HepG2 (cell line): ENCODE data around the gene SBNO2. TPM values are rescaled to one million over a fixed set of nuclear protein-coding genes. Genes with fewer than 3 reads are reported as not detected.

ENCODE experiments used
- CC2D1A ChIP-seq: sonication (generic); formaldehyde crosslinking; IDR thresholded peaks from 2 replicates; pipeline ENCODE4 v1.8.1; 2023; ENCODE audit warnings: mild to moderate bottlenecking, missing genetic modification reagents
- NR2F2 ChIP-seq: IDR thresholded peaks from 2 replicates; pipeline ENCODE4 v1.6.1; 2012; ENCODE audit warnings: low read depth, inconsistent platforms, borderline replicate concordance
- RELA ChIP-seq: sonication (generic); formaldehyde crosslinking; IDR thresholded peaks from 2 replicates; pipeline ENCODE4 v1.4.0; 2020; ENCODE audit warnings: missing genetic modification reagents
- ZFP36 ChIP-seq: fragments of 150-350 bp; IDR thresholded peaks from 2 replicates; pipeline ENCODE4 v1.6.1; 2018; ENCODE audit warnings: borderline replicate concordance, low read length, low read depth; ENCODE audit not compliant: partially characterized antibody
- ZFP82 ChIP-seq: sonication (generic); formaldehyde crosslinking; IDR thresholded peaks from 2 replicates; pipeline ENCODE4 v1.5.1; 2020; ENCODE audit warnings: mild to moderate bottlenecking, missing genetic modification reagents, borderline replicate concordance
- ZNF44 ChIP-seq: sonication (generic); formaldehyde crosslinking; IDR thresholded peaks from 2 replicates; pipeline ENCODE4 v1.5.1; 2020; ENCODE audit warnings: mild to moderate bottlenecking, missing genetic modification reagents
- ZNF468 ChIP-seq: sonication (generic); formaldehyde crosslinking; IDR thresholded peaks from 2 replicates; pipeline ENCODE4 v1.8.0; 2022; ENCODE audit warnings: mild to moderate bottlenecking, moderate library complexity, missing genetic modification reagents
- ZSCAN31 ChIP-seq: sonication (generic); formaldehyde crosslinking; IDR thresholded peaks from 2 replicates; pipeline ENCODE4 v1.5.0; 2020; ENCODE audit warnings: low read depth, mild to moderate bottlenecking, missing genetic modification reagents
- polyA plus RNA-seq, 8 experiments: library from polyadenylated mRNA; depleted of rRNA in 3 of 8; stranded (reverse) in 7 of 8; unstranded in 1 of 8; fragments of >200 nt; fragmentation: Illumina TruSeq in 4 of 8; extraction: Trizol in 4 of 8; gene quantifications; 2 replicates each; pipeline versions ENCODE4 v1.2.1 to v1.2.3, GENCODE V29; 2011 to 2016; ENCODE audit warnings: low read depth in 4 of 8, missing spikeins in 1 of 8, mixed read lengths in 1 of 8; ENCODE audit not compliant: insufficient read depth in 1 of 8
- total RNA-seq, 5 experiments: library from RNA; depleted of rRNA; stranded (reverse); fragments of >200 nt; fragmentation: Illumina TruSeq; extraction: Trizol; gene quantifications; 2 replicates each; pipeline ENCODE4 v1.2.3, GENCODE V29; 2016; ENCODE audit warnings: low read depth in 1 of 5
- TF ChIP-seq, protein P1 (sequence below): sonication (generic); formaldehyde crosslinking; IDR thresholded peaks from 2 replicates; pipeline ENCODE4 v1.4.0; 2020; ENCODE audit warnings: missing genetic modification reagents
- TF ChIP-seq, protein P2 (sequence below): sonication (generic); formaldehyde crosslinking; IDR thresholded peaks from 2 replicates; pipeline ENCODE4 v1.8.0; 2022; ENCODE audit warnings: mild to moderate bottlenecking, missing genetic modification reagents, moderate library complexity
- TF ChIP-seq, protein P3 (sequence below): sonication (generic); formaldehyde crosslinking; IDR thresholded peaks from 2 replicates; pipeline ENCODE4 v1.4.0; 2020; ENCODE audit warnings: missing genetic modification reagents, mild to moderate bottlenecking, borderline replicate concordance
- TF ChIP-seq, protein P4 (sequence below): sonication (generic); formaldehyde crosslinking; IDR thresholded peaks from 2 replicates; pipeline ENCODE4 v1.4.0; 2020; ENCODE audit warnings: mild to moderate bottlenecking, missing genetic modification reagents
- TF ChIP-seq, protein P5 (sequence below): sonication (generic); formaldehyde crosslinking; IDR thresholded peaks from 2 replicates; pipeline ENCODE4 v1.4.0; 2020; ENCODE audit warnings: mild to moderate bottlenecking, low read depth, missing genetic modification reagents
- TF ChIP-seq, protein P6 (sequence below): sonication (generic); formaldehyde crosslinking; IDR thresholded peaks from 2 replicates; pipeline ENCODE4 v1.4.0; 2020; ENCODE audit warnings: missing genetic modification reagents
- TF ChIP-seq, protein P7 (sequence below): sonication (generic); formaldehyde crosslinking; IDR thresholded peaks from 2 replicates; pipeline ENCODE4 v1.5.1; 2020; ENCODE audit warnings: missing genetic modification reagents, mild to moderate bottlenecking, borderline replicate concordance

Gene SBNO2
- total and polyA plus RNA-seq, 2 of the 13 experiments (the other 11 are each of a cell fraction or from before 2014, with no cell fraction given): 8.6 to 10.4 TPM

DNA sequence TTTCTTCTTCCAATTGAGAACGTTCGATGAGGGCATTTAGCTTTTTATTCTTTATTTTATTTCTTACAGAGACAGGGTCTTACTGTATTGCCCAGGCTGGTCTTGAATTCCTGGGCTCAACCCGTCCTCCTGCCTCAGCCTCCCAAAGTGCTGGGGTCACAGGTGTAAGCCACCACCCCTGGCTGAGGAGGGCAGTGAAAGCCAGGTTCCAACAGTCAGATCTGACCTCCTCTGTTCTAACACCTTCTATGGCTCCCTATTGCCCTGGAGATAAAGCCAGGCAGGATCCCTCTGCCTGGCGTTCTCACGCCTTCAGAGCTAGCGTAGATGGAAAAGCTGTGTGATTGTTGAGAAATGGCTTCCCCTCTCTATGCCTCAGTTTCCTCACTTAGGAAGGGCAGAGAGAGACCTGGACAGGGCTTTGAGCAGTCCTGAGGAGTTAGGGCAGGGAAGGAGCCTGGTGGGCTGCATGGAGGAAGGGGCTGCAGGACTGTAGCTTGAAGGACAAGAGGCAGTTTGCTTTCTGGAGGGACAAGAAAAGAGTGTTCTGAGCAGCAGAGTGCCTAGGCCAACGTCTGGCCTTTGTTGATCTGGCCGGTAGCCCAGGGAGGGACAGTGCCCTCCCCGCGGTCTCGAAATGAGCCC, 101.6 kb downstream of the SBNO2 start (continued):
- TF ChIP-seq, protein P1, sequence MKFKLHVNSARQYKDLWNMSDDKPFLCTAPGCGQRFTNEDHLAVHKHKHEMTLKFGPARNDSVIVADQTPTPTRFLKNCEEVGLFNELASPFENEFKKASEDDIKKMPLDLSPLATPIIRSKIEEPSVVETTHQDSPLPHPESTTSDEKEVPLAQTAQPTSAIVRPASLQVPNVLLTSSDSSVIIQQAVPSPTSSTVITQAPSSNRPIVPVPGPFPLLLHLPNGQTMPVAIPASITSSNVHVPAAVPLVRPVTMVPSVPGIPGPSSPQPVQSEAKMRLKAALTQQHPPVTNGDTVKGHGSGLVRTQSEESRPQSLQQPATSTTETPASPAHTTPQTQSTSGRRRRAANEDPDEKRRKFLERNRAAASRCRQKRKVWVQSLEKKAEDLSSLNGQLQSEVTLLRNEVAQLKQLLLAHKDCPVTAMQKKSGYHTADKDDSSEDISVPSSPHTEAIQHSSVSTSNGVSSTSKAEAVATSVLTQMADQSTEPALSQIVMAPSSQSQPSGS: no peak
- TF ChIP-seq ZFP36 (peak; percentile 31), RELA (CRISPR knock-in tag) (no peak), NR2F2 (no peak), ZSCAN31 (CRISPR knock-in tag) (no peak), ZFP82 (CRISPR knock-in tag) (no peak), CC2D1A (no peak), ZNF468 (CRISPR knock-in tag) (no peak), ZNF44 (CRISPR knock-in tag) (no peak)
- TF ChIP-seq, protein P2, sequence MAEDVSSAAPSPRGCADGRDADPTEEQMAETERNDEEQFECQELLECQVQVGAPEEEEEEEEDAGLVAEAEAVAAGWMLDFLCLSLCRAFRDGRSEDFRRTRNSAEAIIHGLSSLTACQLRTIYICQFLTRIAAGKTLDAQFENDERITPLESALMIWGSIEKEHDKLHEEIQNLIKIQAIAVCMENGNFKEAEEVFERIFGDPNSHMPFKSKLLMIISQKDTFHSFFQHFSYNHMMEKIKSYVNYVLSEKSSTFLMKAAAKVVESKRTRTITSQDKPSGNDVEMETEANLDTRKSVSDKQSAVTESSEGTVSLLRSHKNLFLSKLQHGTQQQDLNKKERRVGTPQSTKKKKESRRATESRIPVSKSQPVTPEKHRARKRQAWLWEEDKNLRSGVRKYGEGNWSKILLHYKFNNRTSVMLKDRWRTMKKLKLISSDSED: no peak
- TF ChIP-seq, protein P3, sequence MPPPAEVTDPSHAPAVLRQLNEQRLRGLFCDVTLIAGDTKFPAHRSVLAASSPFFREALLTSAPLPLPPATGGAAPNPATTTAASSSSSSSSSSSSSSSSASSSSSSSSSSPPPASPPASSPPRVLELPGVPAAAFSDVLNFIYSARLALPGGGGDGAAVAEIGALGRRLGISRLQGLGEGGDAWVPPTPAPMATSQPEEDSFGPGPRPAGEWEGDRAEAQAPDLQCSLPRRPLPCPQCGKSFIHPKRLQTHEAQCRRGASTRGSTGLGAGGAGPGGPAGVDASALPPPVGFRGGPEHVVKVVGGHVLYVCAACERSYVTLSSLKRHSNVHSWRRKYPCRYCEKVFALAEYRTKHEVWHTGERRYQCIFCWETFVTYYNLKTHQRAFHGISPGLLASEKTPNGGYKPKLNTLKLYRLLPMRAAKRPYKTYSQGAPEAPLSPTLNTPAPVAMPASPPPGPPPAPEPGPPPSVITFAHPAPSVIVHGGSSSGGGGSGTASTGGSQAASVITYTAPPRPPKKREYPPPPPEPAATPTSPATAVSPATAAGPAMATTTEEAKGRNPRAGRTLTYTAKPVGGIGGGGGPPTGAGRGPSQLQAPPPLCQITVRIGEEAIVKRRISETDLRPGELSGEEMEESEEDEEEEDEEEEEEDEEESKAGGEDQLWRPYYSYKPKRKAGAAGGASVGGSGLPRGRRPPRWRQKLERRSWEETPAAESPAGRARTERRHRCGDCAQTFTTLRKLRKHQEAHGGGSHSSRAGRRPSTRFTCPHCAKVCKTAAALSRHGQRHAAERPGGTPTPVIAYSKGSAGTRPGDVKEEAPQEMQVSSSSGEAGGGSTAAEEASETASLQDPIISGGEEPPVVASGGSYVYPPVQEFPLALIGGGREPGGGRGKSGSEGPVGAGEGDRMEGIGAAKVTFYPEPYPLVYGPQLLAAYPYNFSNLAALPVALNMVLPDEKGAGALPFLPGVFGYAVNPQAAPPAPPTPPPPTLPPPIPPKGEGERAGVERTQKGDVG (CRISPR knock-in tag): no peak
- TF ChIP-seq, protein P4, sequence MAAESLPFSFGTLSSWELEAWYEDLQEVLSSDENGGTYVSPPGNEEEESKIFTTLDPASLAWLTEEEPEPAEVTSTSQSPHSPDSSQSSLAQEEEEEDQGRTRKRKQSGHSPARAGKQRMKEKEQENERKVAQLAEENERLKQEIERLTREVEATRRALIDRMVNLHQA (CRISPR knock-in tag): no peak
- TF ChIP-seq, protein P5, sequence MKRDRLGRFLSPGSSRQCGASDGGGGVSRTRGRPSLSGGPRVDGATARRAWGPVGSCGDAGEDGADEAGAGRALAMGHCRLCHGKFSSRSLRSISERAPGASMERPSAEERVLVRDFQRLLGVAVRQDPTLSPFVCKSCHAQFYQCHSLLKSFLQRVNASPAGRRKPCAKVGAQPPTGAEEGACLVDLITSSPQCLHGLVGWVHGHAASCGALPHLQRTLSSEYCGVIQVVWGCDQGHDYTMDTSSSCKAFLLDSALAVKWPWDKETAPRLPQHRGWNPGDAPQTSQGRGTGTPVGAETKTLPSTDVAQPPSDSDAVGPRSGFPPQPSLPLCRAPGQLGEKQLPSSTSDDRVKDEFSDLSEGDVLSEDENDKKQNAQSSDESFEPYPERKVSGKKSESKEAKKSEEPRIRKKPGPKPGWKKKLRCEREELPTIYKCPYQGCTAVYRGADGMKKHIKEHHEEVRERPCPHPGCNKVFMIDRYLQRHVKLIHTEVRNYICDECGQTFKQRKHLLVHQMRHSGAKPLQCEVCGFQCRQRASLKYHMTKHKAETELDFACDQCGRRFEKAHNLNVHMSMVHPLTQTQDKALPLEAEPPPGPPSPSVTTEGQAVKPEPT: no peak
- TF ChIP-seq, protein P6, sequence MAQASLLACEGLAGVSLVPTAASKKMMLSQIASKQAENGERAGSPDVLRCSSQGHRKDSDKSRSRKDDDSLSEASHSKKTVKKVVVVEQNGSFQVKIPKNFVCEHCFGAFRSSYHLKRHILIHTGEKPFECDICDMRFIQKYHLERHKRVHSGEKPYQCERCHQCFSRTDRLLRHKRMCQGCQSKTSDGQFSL (CRISPR knock-in tag): no peak
- TF ChIP-seq, protein P7, sequence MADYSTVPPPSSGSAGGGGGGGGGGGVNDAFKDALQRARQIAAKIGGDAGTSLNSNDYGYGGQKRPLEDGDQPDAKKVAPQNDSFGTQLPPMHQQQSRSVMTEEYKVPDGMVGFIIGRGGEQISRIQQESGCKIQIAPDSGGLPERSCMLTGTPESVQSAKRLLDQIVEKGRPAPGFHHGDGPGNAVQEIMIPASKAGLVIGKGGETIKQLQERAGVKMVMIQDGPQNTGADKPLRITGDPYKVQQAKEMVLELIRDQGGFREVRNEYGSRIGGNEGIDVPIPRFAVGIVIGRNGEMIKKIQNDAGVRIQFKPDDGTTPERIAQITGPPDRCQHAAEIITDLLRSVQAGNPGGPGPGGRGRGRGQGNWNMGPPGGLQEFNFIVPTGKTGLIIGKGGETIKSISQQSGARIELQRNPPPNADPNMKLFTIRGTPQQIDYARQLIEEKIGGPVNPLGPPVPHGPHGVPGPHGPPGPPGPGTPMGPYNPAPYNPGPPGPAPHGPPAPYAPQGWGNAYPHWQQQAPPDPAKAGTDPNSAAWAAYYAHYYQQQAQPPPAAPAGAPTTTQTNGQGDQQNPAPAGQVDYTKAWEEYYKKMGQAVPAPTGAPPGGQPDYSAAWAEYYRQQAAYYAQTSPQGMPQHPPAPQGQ (CRISPR knock-in tag): no peak
